DMS79 (cell line): ENCODE data around the gene SETSIP.
"Not testable (repeated sequence)": the region's sequence is repeated elsewhere in the genome, so short reads cannot be mapped to it uniquely, and the experiment has no call there.

Source experiments
- DNase-seq: peaks from one replicate; lab custom pipeline; 2025; lab: John Stamatoyannopoulos, UW

SETSIP gene

GRCh38 chr1:92075311-92075710 is at the start of gene SETSIP:
SETSIP (minus strand) TSS chr1:92075411; CDS start chr1:92075411, 0 bp downstream.
- no peak for DNase-seq

- no peak for DNase-seq
These were observed 48.7 kb upstream of the SETSIP start for GRCh38 chr1:92123868-92124267.

GRCh38 chr1:92118826-92119225 is 43.6 kb upstream of the SETSIP start:
- DNase-seq, result no peak

- no peak for DNase-seq
These were observed 42.3 kb upstream of the SETSIP start for GRCh38 chr1:92117526-92117925.

- no peak for DNase-seq
These were observed 33.4 kb upstream of the SETSIP start for GRCh38 chr1:92108631-92109030.

- no peak for DNase-seq
These were observed 30.4 kb upstream of the SETSIP start for GRCh38 chr1:92105546-92106081.

GRCh38 chr1:92096317-92096716 is 21.1 kb upstream of the SETSIP start:
- DNase-seq, result no peak

GRCh38 chr1:92095874-92096273 is 20.7 kb upstream of the SETSIP start:
- DNase-seq, result no peak

GRCh38 chr1:92094595-92094994 is 19.4 kb upstream of the SETSIP start:
- DNase-seq, result no peak

GRCh38 chr1:92094090-92094489 is 18.9 kb upstream of the SETSIP start:
- no peak for DNase-seq

- no peak for DNase-seq
These were observed 16.4 kb upstream of the SETSIP start for GRCh38 chr1:92091625-92092024.

- DNase-seq, result no peak
These were observed 12.3 kb upstream of the SETSIP start for GRCh38 chr1:92087542-92087941.

GRCh38 chr1:92085727-92086126 is 10.5 kb upstream of the SETSIP start:
- DNase-seq, result no peak

GRCh38 chr1:92084651-92085050 is 9.4 kb upstream of the SETSIP start:
- no peak for DNase-seq

GRCh38 chr1:92081031-92081430 is 5.8 kb upstream of the SETSIP start:
- no peak for DNase-seq

- peak; percentile 54 for DNase-seq
These were observed 5.1 kb upstream of the SETSIP start, which contains the start of gene BTBD8 for GRCh38 chr1:92080128-92080985. BTBD8 (plus strand) TSS chr1:92080345; CDS start chr1:92080572, 227 bp downstream.

- no peak for DNase-seq
These were observed 4.2 kb upstream of the SETSIP start for GRCh38 chr1:92079441-92079840.

GRCh38 chr1:92078077-92078476 is 2.9 kb upstream of the SETSIP start:
- not testable (repeated sequence) for DNase-seq

GRCh38 chr1:92076363-92076762 is 1.2 kb upstream of the SETSIP start:
- DNase-seq, result no peak

- not testable (repeated sequence) for DNase-seq
These were observed 765 bp downstream of the SETSIP start for GRCh38 chr1:92074446-92074845.

- no peak for DNase-seq
These were observed 4.3 kb downstream of the SETSIP start for GRCh38 chr1:92070892-92071291.

GRCh38 chr1:92066321-92066720 is 8.9 kb downstream of the SETSIP start:
- DNase-seq, result no peak

GRCh38 chr1:92065042-92065441 is 10.2 kb downstream of the SETSIP start:
- no peak for DNase-seq

GRCh38 chr1:92051948-92052347 is 23.3 kb downstream of the SETSIP start:
- DNase-seq, result no peak
